GM21737 (cell line): Measurements from ENCODE around the gene EYS.
"Not testable (repeated sequence)": the region's sequence is repeated elsewhere in the genome, so short reads cannot be mapped to it uniquely, and the experiment has no call there.

Experiments used
- ATAC-seq: cut with Tn5 transposase; IDR thresholded peaks from one replicate; pipeline ENCODE4 v1.9.1; 2021; ENCODE audit warnings: mild to moderate bottlenecking, moderate library complexity; ENCODE audit not compliant: unreplicated experiment

EYS gene

GRCh38 chr6:64085126-64085525 lies 1621.9 kb downstream of the EYS start:
- no peak for ATAC-seq

DNA sequence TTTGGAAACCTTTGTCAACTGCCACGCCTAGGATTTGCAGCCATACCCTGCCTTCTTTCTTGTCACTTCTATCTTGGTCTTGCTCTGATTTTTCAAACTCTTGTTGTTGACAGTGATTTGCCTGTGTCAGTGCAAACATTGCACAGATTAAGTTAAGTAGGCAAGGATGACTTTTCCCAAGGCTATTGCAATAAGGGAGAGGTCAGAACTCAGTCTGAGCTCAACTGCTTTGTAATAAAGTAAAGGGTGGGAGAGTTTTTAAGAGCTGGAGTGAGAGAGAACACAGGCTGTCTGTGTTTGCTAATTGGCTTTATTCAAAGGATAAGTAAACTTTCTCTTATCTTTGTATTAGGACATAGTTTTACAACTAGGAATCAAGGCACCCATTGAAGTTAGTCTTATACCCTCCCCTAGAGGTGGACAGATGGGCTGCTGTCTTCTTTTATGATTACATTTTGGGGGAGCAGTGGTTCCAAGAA lies 1622.8 kb downstream of the EYS start:
- ATAC-seq = no peak

DNA sequence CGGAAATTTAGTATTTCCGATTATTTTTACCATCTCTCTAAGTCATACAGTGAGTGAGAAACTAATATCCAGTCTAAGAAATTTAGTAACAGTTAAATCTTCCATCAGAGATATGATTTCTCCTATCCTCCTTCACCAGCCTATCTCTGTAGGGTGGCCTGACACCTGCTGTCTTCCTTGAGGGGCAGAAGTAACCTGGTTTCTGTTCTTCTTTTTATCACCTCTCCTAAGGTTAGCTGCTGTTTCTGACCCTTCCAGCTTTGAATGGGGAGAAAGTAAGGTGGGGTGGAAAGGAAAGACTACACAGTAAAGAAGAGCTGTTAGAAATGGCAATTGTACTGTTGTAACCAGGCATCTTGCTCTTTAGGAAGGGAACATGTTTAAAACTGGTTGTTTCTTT lies 1623.8 kb downstream of the EYS start:
- no peak for ATAC-seq

GRCh38 chr6:64081453-64081852 lies 1625.6 kb downstream of the EYS start:
- ATAC-seq = no peak

- ATAC-seq = no peak
These were observed 1632.0 kb downstream of the EYS start for GRCh38 chr6:64074981-64075380.

DNA sequence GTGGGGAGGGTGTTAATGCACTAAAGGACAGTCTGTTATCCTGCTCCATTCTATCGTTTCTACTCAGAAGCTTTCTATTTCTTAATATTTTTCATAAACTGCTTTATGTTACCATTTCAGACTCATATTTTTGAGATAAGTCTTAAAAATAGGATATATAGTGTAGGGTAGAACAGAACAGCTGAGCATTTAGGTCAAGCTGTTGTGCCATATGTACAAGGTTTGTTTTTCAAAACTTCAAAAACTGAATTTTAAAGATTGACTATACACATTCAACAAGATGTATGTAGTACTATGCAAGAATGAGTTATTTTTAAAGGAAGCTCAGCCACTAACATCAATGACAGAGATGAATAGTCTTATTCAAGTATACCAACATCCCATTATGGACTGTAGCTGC lies 1634.3 kb downstream of the EYS start:
- no peak for ATAC-seq

- no peak for ATAC-seq
These were observed 1642.1 kb downstream of the EYS start for GRCh38 chr6:64064919-64065318.

DNA sequence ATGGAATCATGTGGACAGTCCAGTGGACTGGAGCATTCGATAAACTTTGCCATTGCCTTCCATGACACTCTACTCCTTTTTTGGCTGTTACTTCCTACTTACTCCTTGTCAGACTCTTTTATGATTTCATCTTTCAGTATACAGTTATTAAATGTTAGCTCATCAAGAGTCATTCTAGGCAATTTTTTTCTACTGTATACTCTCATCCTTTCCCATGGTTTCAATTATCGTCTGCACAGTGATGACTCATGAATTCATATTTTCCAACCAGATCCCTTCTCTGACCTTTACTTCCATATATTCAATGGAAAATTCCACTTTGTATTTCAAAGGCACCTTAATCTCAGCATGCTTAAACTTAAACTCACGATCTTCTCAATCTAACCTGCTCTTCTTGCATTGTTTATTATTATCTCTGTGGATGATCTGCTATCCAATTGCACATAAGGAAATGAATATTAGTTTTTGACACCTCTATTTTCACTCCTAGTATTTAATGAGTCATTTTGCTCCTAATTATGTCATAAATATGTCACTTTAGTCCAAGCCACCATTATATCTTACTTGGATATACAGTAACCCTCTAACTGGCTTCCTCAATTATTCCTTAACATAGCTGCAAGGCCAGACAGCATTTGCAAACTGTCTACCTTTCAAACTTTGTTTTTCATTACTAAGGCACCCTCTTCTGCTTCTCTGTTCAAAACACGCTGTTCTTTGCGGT lies 1643.9 kb downstream of the EYS start:
- ATAC-seq = no peak

- no peak for ATAC-seq
These were observed 1652.2 kb downstream of the EYS start for GRCh38 chr6:64054861-64055260.

DNA sequence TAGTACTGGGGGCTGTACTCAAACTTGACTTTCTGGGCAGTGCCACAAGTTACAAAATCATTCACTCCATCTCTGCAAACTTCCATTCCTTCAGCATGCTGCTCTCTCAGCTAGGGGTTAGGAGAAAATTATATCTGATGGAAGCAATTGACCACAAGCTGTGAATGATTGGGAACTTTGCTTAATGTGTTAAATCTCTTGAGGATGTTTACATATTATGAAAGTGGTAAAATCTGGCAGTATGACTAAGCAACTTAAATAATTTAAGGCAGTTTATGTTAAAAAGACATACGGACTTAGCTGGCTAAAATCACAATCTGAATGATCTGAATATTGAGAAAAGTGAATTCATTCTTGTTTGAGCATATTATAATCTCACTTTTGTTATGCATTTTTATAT lies 1656.4 kb downstream of the EYS start:
- no peak for ATAC-seq

DNA sequence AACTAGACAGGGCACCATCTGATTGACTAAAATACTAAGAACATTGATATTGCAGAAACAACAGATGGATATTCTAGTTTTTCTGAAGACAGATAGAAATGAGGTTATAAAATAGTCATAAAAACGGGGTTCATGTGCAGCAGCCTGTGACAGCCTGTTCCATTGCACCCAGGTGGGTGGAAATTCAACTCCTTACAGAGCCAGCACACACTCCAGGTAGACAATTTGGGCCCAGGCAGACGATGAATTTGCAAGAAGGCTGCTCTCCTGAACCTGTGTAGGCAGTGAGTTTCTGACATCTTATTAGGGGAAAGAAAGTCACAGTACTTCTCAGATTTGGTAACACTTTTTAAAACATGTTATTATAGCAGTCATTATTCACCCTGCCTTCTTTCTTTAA lies 1657.3 kb downstream of the EYS start:
- ATAC-seq = no peak

- ATAC-seq = no peak
These were observed 1660.2 kb downstream of the EYS start for GRCh38 chr6:64046746-64047208.

- ATAC-seq = no peak
These were observed 1665.7 kb downstream of the EYS start for GRCh38 chr6:64041373-64041772.

DNA sequence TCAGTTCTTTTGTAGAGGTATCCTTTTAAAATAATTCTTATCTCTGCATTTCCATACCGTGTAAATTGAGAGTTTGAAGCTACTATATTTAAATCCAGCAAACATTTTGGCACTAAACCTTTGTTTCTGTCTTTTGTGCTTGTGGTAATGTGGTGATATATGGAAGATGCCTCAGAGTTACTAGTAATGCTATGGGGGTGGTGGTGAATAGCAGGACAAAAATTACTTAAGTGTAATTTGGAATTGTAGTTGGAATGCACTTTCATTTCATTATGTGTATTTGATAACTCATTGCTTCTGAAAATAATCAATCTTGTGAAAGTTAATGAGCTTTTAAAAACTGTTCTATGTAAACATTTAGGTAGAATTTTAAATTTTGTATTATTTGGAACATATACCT lies 1666.9 kb downstream of the EYS start:
- no peak for ATAC-seq

DNA sequence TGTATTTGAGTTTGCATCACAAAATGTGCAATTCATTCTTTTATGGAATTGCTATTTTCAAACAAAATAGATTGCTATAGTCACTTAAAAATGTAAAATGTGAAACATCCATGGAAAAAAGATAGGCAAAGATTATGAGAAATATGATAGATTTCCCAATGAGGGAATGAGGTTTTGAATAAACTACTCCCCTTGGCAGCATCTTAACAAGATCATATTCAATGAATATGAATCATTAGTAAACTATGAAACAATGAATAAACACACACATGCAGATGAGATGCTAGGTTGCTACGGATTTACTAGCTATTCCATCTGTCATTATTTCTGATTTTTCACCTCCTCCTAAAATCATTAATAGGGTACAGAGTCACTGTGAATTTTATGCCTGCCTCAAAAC lies 1669.6 kb downstream of the EYS start:
- no peak for ATAC-seq

GRCh38 chr6:64034910-64035655 lies 1671.9 kb downstream of the EYS start:
- ATAC-seq = no peak

- no peak for ATAC-seq
These were observed 1672.7 kb downstream of the EYS start for GRCh38 chr6:64034291-64034690.

DNA sequence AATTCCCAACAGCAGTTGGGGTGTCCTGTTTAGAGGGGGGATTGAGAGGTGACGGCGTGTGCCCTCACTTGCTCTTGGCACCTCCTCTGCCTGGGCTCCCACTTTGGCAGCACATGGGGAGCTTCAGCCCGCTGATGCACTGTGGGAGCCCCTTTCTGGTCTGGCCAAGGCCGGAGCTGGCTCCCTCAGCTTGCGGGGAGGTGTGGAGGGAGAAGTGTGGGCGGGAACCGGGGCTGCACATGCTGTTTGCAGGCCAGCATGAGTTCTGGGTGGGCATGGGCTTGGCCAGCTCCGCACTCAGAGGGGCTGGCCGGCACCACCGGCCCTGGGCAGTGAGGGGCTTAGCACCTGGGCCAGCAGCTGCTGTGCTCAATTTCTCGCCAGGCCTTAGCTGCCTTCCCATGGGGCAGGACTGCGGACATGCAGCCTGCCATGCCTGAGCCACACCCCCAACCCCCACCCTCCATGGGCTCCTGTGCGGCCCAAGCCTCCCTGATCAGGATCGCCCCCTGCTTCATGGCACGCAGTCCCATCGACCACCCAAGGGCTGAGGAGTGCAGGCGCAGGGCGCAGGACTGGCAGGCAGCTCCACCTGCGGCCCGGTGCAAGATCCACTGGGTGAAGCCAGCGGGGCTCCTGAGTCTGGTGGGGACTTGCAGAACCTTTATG lies 1675.9 kb downstream of the EYS start:
- not testable (repeated sequence) for ATAC-seq

DNA sequence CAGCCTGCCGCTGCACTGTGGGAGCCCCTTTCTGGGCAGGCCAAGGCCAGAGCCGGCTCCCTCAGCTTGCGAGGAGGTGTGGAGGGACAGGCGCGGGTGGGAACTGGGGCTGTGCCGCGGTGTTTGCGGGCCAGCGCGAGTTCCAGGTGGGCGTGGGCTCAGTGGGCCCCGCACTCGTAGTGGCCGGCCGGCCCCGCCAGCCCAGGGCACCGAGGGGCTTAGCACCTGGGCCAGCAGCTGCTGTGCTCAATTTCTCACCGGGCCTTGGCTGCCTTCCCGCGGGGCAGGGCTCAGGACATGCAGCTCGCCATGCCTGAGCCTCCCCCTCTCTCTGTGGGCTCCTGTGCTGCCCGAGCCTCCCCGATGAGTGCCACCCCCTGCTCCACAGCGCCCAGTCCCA lies 1683.3 kb downstream of the EYS start:
- ATAC-seq = no peak

- ATAC-seq = no peak
These were observed 1692.4 kb downstream of the EYS start for GRCh38 chr6:64014595-64014994.

GRCh38 chr6:64013011-64013410 lies 1694.0 kb downstream of the EYS start:
- no peak for ATAC-seq
